ENCODE measurements around the gene PUSL1.

PUSL1 gene

GRCh38 chr1:1294250-1294890 is 14.0 kb upstream of the PUSL1 start:
- Histone ChIP-seq H3K4me1 (ENCODE audit: insufficient read depth, low read length) (peaks cover 3% of the 10 kb centered on the region; the same call in 1 of the 2 replicates), H3K9ac (ENCODE audit: low read depth, low read length) (peak overlapping the region; percentile 20; the same call in 1 of the 2 replicates), H3K9me3 (ENCODE audit: control insufficient read depth, insufficient read depth, low read length) (no peaks in the 10 kb centered on the region), H3K36me3 (ENCODE audit: insufficient read depth, low read length) (no peaks in the 10 kb centered on the region)

GRCh38 chr1:1295154-1295923 is 13.1 kb upstream of the PUSL1 start:
- Histone ChIP-seq H3K4me1 (ENCODE audit: insufficient read depth, low read length) (peaks cover 3% of the 10 kb centered on the region; the same call in 1 of the 2 replicates), H3K9ac (ENCODE audit: low read depth, low read length) (no peak overlapping the region), H3K36me3 (ENCODE audit: insufficient read depth, low read length) (no peaks in the 10 kb centered on the region), H3K9me3 (ENCODE audit: control insufficient read depth, insufficient read depth, low read length) (no peaks in the 10 kb centered on the region)

GRCh38 chr1:1296070-1297061 is 12.0 kb upstream of the PUSL1 start:
- Histone ChIP-seq H3K4me1 (ENCODE audit: insufficient read depth, low read length) (peaks cover 3% of the 10 kb centered on the region; the same call in 1 of the 2 replicates), H3K9me3 (ENCODE audit: control insufficient read depth, insufficient read depth, low read length) (no peaks in the 10 kb centered on the region), H3K9ac (ENCODE audit: low read depth, low read length) (no peak overlapping the region), H3K36me3 (ENCODE audit: insufficient read depth, low read length) (no peaks in the 10 kb centered on the region)

GRCh38 chr1:1297802-1298424 is 10.5 kb upstream of the PUSL1 start:
- no peak overlapping the region for H3K9ac ChIP-seq (ENCODE audit: low read depth, low read length)
- H3K9me3 ChIP-seq (ENCODE audit: control insufficient read depth, insufficient read depth, low read length) = no peaks in the 10 kb centered on the region
- no peaks in the 10 kb centered on the region for H3K36me3 ChIP-seq (ENCODE audit: insufficient read depth, low read length)
- H3K4me1 ChIP-seq (ENCODE audit: insufficient read depth, low read length) = peaks cover under 1% of the 10 kb centered on the region; the same call in 1 of the 2 replicates

- peaks cover 8% of the 10 kb centered on the region; the same call in 1 of the 2 replicates for H3K4me1 ChIP-seq (ENCODE audit: insufficient read depth, low read length)
- H3K9ac ChIP-seq (ENCODE audit: low read depth, low read length) = no peak overlapping the region
- H3K9me3 ChIP-seq (ENCODE audit: control insufficient read depth, insufficient read depth, low read length) = no peaks in the 10 kb centered on the region
- no peaks in the 10 kb centered on the region for H3K36me3 ChIP-seq (ENCODE audit: insufficient read depth, low read length)
Measured at GRCh38 chr1:1298861-1299685, 9.3 kb upstream of the PUSL1 start.

- Histone ChIP-seq H3K9me3 (ENCODE audit: control insufficient read depth, insufficient read depth, low read length) (no peaks in the 10 kb centered on the region), H3K9ac (ENCODE audit: low read depth, low read length) (no peak overlapping the region), H3K36me3 (ENCODE audit: insufficient read depth, low read length) (no peaks in the 10 kb centered on the region), H3K4me1 (ENCODE audit: insufficient read depth, low read length) (peaks cover 13% of the 10 kb centered on the region; the same call in 1 of the 2 replicates)
Measured at GRCh38 chr1:1299686-1300351, 8.6 kb upstream of the PUSL1 start.

- no peaks in the 10 kb centered on the region for H3K9me3 ChIP-seq (ENCODE audit: control insufficient read depth, insufficient read depth, low read length)
- no peak overlapping the region for H3K9ac ChIP-seq (ENCODE audit: low read depth, low read length)
- no peaks in the 10 kb centered on the region for H3K36me3 ChIP-seq (ENCODE audit: insufficient read depth, low read length)
- peaks cover 17% of the 10 kb centered on the region; the same call in 1 of the 2 replicates for H3K4me1 ChIP-seq (ENCODE audit: insufficient read depth, low read length)
Measured at GRCh38 chr1:1300352-1300739, 8.1 kb upstream of the PUSL1 start.

- peaks cover 29% of the 10 kb centered on the region; the same call in 1 of the 2 replicates for H3K4me1 ChIP-seq (ENCODE audit: insufficient read depth, low read length)
- H3K36me3 ChIP-seq (ENCODE audit: insufficient read depth, low read length) = no peaks in the 10 kb centered on the region
- H3K9me3 ChIP-seq (ENCODE audit: control insufficient read depth, insufficient read depth, low read length) = no peaks in the 10 kb centered on the region; the same call in 1 of the 2 replicates
- no peak overlapping the region for H3K9ac ChIP-seq (ENCODE audit: low read depth, low read length)
Measured at GRCh38 chr1:1302006-1302430, 6.4 kb upstream of the PUSL1 start.

- H3K9me3 ChIP-seq (ENCODE audit: control insufficient read depth, insufficient read depth, low read length) = no peaks in the 10 kb centered on the region; the same call in 1 of the 2 replicates
- H3K4me1 ChIP-seq (ENCODE audit: insufficient read depth, low read length) = peaks cover 29% of the 10 kb centered on the region; the same call in 1 of the 2 replicates
- no peak overlapping the region for H3K9ac ChIP-seq (ENCODE audit: low read depth, low read length)
- H3K36me3 ChIP-seq (ENCODE audit: insufficient read depth, low read length) = no peaks in the 10 kb centered on the region
Measured at GRCh38 chr1:1302951-1303509, 5.4 kb upstream of the PUSL1 start.

- Histone ChIP-seq H3K9me3 (ENCODE audit: control insufficient read depth, insufficient read depth, low read length) (no peaks in the 10 kb centered on the region; the same call in 1 of the 2 replicates), H3K36me3 (ENCODE audit: insufficient read depth, low read length) (no peaks in the 10 kb centered on the region), H3K4me1 (ENCODE audit: insufficient read depth, low read length) (peaks cover 29% of the 10 kb centered on the region; the same call in 1 of the 2 replicates), H3K9ac (ENCODE audit: low read depth, low read length) (no peak overlapping the region)
Measured at GRCh38 chr1:1303736-1304135, 4.7 kb upstream of the PUSL1 start.

GRCh38 chr1:1304331-1305299 is 3.8 kb upstream of the PUSL1 start:
- Histone ChIP-seq H3K9ac (ENCODE audit: low read depth, low read length) (peak overlapping the region; percentile 36; the same call in 1 of the 2 replicates), H3K36me3 (ENCODE audit: insufficient read depth, low read length) (no peaks in the 10 kb centered on the region), H3K9me3 (ENCODE audit: control insufficient read depth, insufficient read depth, low read length) (no peaks in the 10 kb centered on the region; the same call in 1 of the 2 replicates), H3K4me1 (ENCODE audit: insufficient read depth, low read length) (peaks cover 29% of the 10 kb centered on the region; the same call in 1 of the 2 replicates)

Measured in ES-I3 (cell line).